ENCODE results near the gene CYSTM1. TPM values are rescaled to one million over a fixed set of nuclear protein-coding genes. Genes with fewer than 3 reads are reported as not detected.

CYSTM1 gene
- total RNA-seq, 1 experiment from 2014 or later: 43.3 TPM

- TF ChIP-seq EZH2 (IDR thresholded peaks at IDR 0.05; ENCODE audit: low read length, unreplicated experiment) (no peak), CTCF (conservative IDR thresholded peaks at IDR 0.05; ENCODE audit: low read depth, low read length) (no peak), EZH2phosphoT487 (IDR thresholded peaks at IDR 0.05; ENCODE audit: borderline replicate concordance, low read length) (no peak)
- Histone ChIP-seq H3K79me2 (ENCODE audit: low read length) (no peaks in the 10 kb centered on the region), H3K9ac (ENCODE audit: low read length) (no peak overlapping the region), H2AFZ (ENCODE audit: low read length) (no peak overlapping the region), H3F3A (ENCODE audit: low read length, unreplicated experiment) (no peaks in the 10 kb centered on the region), H3K36me3 (ENCODE audit: low read depth, low read length) (no peaks in the 10 kb centered on the region), H3K4me1 (ENCODE audit: insufficient read depth, low read length) (peaks cover 10% of the 10 kb centered on the region), H3K27ac (ENCODE audit: low read length) (no peak overlapping the region), H3K4me3 (ENCODE audit: low read length) (no peak overlapping the region), H4K20me1 (ENCODE audit: low read length) (no peaks in the 10 kb centered on the region), H3K9me3 (ENCODE audit: low read length) (no peaks in the 10 kb centered on the region), H3K4me2 (ENCODE audit: low read length) (no peak overlapping the region), H3K27me3 (ENCODE audit: low read length) (no peaks in the 10 kb centered on the region), H3K9me2 (replicated peaks; ENCODE audit: low read length) (no peaks in the 10 kb centered on the region)
- ChIA-PET POLR2A (ENCODE audit: unreplicated experiment) (no interaction called here), CTCF (no interaction called here)
- no peak for ATAC-seq
- DNase-seq: no peak
- intact Hi-C loops (cut with micrococcal nuclease): no loop called here
- BruUV-seq (replicated peaks): no TSS peak
Observed at GRCh38 chr5:140235791-140236551, 61.0 kb downstream of the CYSTM1 start.

GRCh38 chr5:140236891-140237598, 62.1 kb downstream of the CYSTM1 start:
- ATAC-seq: no peak
- no peak overlapping the region for H3K27ac ChIP-seq (ENCODE audit: low read length)
- no peaks in the 10 kb centered on the region for H3K27me3 ChIP-seq (ENCODE audit: low read length)
- DNase-seq: no peak
- no peak overlapping the region for H2AFZ ChIP-seq (ENCODE audit: low read length)
- peaks cover 21% of the 10 kb centered on the region for H3K4me1 ChIP-seq (ENCODE audit: insufficient read depth, low read length)
- no peaks in the 10 kb centered on the region for H3K9me2 ChIP-seq (replicated peaks; ENCODE audit: low read length)
- no peaks in the 10 kb centered on the region for H3K36me3 ChIP-seq (ENCODE audit: low read depth, low read length)
- H3K9me3 ChIP-seq (ENCODE audit: low read length): no peaks in the 10 kb centered on the region
- no peak overlapping the region for H3K4me2 ChIP-seq (ENCODE audit: low read length)
- TF ChIP-seq EZH2phosphoT487 (IDR thresholded peaks at IDR 0.05; ENCODE audit: borderline replicate concordance, low read length) (no peak), EZH2 (IDR thresholded peaks at IDR 0.05; ENCODE audit: low read length, unreplicated experiment) (no peak), CTCF (conservative IDR thresholded peaks at IDR 0.05; ENCODE audit: low read depth, low read length) (no peak)
- H3K79me2 ChIP-seq (ENCODE audit: low read length): no peaks in the 10 kb centered on the region
- POLR2A ChIA-PET (ENCODE audit: unreplicated experiment): no interaction called here
- intact Hi-C loops (cut with micrococcal nuclease): no loop called here
- H3F3A ChIP-seq (ENCODE audit: low read length, unreplicated experiment): no peaks in the 10 kb centered on the region
- no peaks in the 10 kb centered on the region; the same call in 1 of the 2 replicates for H4K20me1 ChIP-seq (ENCODE audit: low read length)
- CTCF ChIA-PET: no interaction called here
- no peak overlapping the region for H3K4me3 ChIP-seq (ENCODE audit: low read length)
- H3K9ac ChIP-seq (ENCODE audit: low read length): no peak overlapping the region
- no TSS peak for BruUV-seq (replicated peaks)

GRCh38 chr5:140238756-140239155, 63.8 kb downstream of the CYSTM1 start:
- Histone ChIP-seq H3K4me2 (ENCODE audit: low read length) (no peak overlapping the region), H3K4me3 (ENCODE audit: low read length) (no peak overlapping the region), H3K79me2 (ENCODE audit: low read length) (no peaks in the 10 kb centered on the region), H3K9me2 (replicated peaks; ENCODE audit: low read length) (no peaks in the 10 kb centered on the region), H3F3A (ENCODE audit: low read length, unreplicated experiment) (no peaks in the 10 kb centered on the region), H3K9ac (ENCODE audit: low read length) (no peak overlapping the region), H2AFZ (ENCODE audit: low read length) (no peak overlapping the region), H3K9me3 (ENCODE audit: low read length) (no peaks in the 10 kb centered on the region), H3K4me1 (ENCODE audit: insufficient read depth, low read length) (peaks cover 21% of the 10 kb centered on the region), H3K27ac (ENCODE audit: low read length) (no peak overlapping the region), H4K20me1 (ENCODE audit: low read length) (no peaks in the 10 kb centered on the region; the same call in 1 of the 2 replicates), H3K27me3 (ENCODE audit: low read length) (no peaks in the 10 kb centered on the region), H3K36me3 (ENCODE audit: low read depth, low read length) (0 out of 2 replicates have a peak, but pooled peaks cover under 1% of the 10 kb centered on the region)
- no peak for TF ChIP-seq EZH2phosphoT487 (IDR thresholded peaks at IDR 0.05; ENCODE audit: borderline replicate concordance, low read length)
- TF ChIP-seq CTCF (conservative IDR thresholded peaks at IDR 0.05; ENCODE audit: low read depth, low read length): no peak
- TF ChIP-seq EZH2 (IDR thresholded peaks at IDR 0.05; ENCODE audit: low read length, unreplicated experiment): no peak
- ChIA-PET POLR2A (ENCODE audit: unreplicated experiment) (no interaction called here), CTCF (interaction anchor here (1.5 to 3.8 kb wide), 2 partner anchors 107 to 163 kb away, joined by 7 to 20 read pairs; partner anchors contain the start of gene HBEGF)
- BruUV-seq (replicated peaks): no TSS peak
- no peak for ATAC-seq
- intact Hi-C loops (cut with micrococcal nuclease): no loop called here
- no peak for DNase-seq
